HG02870 (cell line): ENCODE results near the gene TOP3A.
"Not testable (repeated sequence)": the region's sequence is repeated elsewhere in the genome, so short reads cannot be mapped to it uniquely, and the experiment has no call there.

Experiments used
- ATAC-seq: cut with Tn5 transposase; IDR thresholded peaks from one replicate; pipeline ENCODE4 v1.9.1; 2021; ENCODE audit warnings: mild to moderate bottlenecking, moderate library complexity; ENCODE audit not compliant: unreplicated experiment

TOP3A gene

GRCh38 chr17:18323507-18324139 is 8.8 kb upstream of the TOP3A start:
- no peak for ATAC-seq

GRCh38 chr17:18323007-18323406 is 8.2 kb upstream of the TOP3A start:
- ATAC-seq = no peak

- no peak for ATAC-seq
Measured at GRCh38 chr17:18322522-18322921, 7.7 kb upstream of the TOP3A start.

- no peak for ATAC-seq
Measured at GRCh38 chr17:18321309-18321708, 6.5 kb upstream of the TOP3A start.

- no peak for ATAC-seq
Measured at GRCh38 chr17:18320301-18320700, 5.5 kb upstream of the TOP3A start.

GRCh38 chr17:18319604-18320256 is 4.9 kb upstream of the TOP3A start:
- no peak for ATAC-seq

- no peak for ATAC-seq
Measured at GRCh38 chr17:18318771-18319450, 4.1 kb upstream of the TOP3A start.

GRCh38 chr17:18318117-18318516 is 3.3 kb upstream of the TOP3A start:
- ATAC-seq = no peak

- ATAC-seq = no peak
Measured at GRCh38 chr17:18315961-18316360, 1.2 kb upstream of the TOP3A start.

GRCh38 chr17:18315562-18315922 is 748 bp upstream of the TOP3A start:
- no peak for ATAC-seq

- no peak for ATAC-seq
Measured at GRCh38 chr17:18314059-18314730, 599 bp downstream of the TOP3A start.

- no peak for ATAC-seq
Measured at GRCh38 chr17:18309202-18309601, 5.6 kb downstream of the TOP3A start.

- not testable (repeated sequence) for ATAC-seq
Measured at GRCh38 chr17:18303206-18303605, 11.6 kb downstream of the TOP3A start.

GRCh38 chr17:18300725-18301480 is 13.9 kb downstream of the TOP3A start:
- no peak for ATAC-seq

- ATAC-seq = not testable (repeated sequence)
Measured at GRCh38 chr17:18298061-18298460, 16.7 kb downstream of the TOP3A start.

GRCh38 chr17:18291718-18292540 is 22.9 kb downstream of the TOP3A start:
- ATAC-seq = no peak

- ATAC-seq = no peak
Measured at GRCh38 chr17:18285296-18285695, 29.5 kb downstream of the TOP3A start.

- no peak for ATAC-seq
Measured at GRCh38 chr17:18281788-18282187, 33.0 kb downstream of the TOP3A start.

GRCh38 chr17:18280766-18281371 is 33.9 kb downstream of the TOP3A start:
- ATAC-seq = no peak

- ATAC-seq = no peak
Measured at GRCh38 chr17:18280249-18280648, 34.5 kb downstream of the TOP3A start.
